GM18861 (cell line): ENCODE data around the gene PRKCD.

Source experiments
- ATAC-seq: cut with Tn5 transposase; IDR thresholded peaks from one replicate; pipeline ENCODE4 v1.9.1; 2021; ENCODE audit not compliant: unreplicated experiment

Gene PRKCD

GRCh38 chr3:53230789-53231188 is 69.8 kb downstream of the PRKCD start:
- ATAC-seq = no peak

- ATAC-seq = no peak
These were observed 70.8 kb downstream of the PRKCD start for GRCh38 chr3:53231532-53232511.

DNA sequence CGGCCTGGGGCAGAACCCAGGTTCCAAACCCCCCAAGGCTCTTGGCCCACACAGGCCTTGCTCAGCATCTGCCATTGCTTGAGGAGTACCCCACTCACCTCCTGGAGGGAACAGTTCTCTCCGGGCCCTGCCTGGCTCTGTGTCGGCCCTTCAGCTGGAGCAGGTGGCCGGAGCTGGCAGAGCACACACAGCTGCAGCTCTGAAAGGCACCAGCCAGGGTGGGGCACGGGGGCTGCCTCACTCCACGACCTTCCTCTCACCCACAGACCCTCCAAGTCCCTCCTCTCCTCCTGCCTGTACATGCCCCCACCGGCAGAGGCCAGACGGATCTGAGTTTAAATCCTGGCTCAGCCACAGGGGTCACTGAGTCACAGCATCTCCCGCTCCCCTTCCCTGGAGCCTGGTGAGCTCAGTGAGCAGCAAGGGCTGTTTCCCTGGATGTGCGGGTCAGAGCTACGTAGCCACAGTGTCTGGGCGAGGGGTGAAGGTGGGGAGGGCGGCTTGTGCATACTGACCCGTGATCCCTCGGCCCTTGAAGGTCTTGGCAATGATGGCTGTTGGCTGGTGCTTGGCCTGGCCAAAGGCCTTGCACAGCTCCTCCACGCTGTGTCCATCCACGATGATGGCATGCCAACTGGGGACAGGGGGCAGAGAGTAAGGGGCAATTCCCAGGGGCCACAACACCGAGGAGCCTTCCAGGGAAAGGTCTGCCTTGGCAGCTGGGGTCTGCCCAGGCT is 71.8 kb downstream of the PRKCD start:
- no peak for ATAC-seq

- no peak for ATAC-seq
These were observed 73.3 kb downstream of the PRKCD start for GRCh38 chr3:53234130-53234840.

DNA sequence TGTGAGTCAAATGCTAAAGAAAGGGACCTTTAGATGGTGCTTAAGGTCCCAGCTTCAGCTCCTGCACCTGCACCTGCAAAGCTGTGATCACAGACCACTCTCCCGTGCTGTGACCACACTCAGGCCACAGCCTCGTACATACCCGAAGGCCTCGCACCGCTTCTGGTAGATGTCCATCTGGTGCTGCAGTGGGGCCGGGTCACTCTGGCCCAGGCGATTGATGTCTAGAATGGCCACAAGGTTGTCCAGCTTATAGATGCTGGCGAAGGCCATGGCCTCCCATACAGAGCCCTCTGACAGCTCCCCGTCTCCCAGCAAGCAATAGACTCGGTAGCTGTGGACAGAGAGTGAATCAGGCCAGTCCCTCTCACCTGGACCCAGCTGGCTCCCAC is 73.8 kb downstream of the PRKCD start:
- ATAC-seq = no peak

DNA sequence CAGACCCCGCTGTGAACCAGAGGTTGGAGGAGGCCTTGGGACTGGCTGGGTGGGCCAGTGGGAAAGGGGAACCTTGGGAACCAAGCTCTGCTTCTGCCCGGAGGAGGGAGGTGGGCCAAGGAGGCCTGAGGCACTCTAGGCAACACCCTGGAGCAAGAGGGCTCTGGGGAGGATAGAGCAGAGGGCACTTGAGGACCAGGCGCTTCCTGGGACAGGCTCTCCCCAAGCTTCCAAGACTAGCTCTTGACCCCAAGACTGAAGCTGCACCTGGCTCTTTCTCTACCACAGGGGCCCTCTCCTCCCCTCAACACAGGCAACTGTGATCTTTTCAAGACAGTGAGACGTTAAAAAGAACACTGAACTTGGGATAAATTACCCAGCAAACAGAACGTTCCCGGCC is 74.5 kb downstream of the PRKCD start:
- no peak for ATAC-seq

DNA sequence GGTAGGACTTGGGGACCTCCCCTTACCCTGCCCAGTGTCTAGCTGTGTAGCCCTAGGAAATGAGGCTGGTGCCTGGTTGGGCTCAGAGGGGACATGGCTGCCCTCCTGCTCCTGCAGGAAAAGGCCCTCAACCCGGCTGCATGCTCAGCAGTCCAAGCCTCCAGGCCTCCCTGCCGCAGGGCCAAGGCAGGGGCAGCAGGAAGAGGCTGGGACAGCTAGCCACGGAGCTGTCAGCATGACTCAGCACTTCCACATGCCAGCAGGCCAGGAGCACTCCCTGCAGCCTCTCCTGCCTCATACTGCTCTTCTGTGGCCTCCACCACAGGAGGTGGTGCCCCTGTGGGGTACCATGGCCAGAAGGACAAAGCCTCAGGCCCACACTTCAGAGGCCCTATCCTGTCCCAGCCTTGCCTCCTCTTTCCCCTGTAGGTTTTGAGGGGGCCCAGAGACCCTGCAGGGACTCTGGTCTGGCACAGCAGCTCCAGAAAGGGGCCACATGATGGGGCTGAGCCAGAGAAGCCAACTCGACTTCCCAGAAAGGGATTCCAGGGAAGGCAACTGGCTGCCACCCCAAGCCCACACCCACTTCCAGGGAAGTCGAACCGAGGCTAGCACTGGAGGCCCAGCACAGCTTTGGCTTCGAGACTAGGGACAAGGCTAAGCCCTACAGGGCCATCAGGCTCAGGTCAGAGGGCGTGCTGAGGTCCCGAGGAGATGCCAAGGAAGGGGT is 75.3 kb downstream of the PRKCD start:
- ATAC-seq = no peak

GRCh38 chr3:53238051-53238850 is 77.2 kb downstream of the PRKCD start:
- no peak for ATAC-seq

- no peak for ATAC-seq
These were observed 77.9 kb downstream of the PRKCD start for GRCh38 chr3:53238886-53239285.

- ATAC-seq = no peak
These were observed 78.8 kb downstream of the PRKCD start for GRCh38 chr3:53239800-53240199.

DNA sequence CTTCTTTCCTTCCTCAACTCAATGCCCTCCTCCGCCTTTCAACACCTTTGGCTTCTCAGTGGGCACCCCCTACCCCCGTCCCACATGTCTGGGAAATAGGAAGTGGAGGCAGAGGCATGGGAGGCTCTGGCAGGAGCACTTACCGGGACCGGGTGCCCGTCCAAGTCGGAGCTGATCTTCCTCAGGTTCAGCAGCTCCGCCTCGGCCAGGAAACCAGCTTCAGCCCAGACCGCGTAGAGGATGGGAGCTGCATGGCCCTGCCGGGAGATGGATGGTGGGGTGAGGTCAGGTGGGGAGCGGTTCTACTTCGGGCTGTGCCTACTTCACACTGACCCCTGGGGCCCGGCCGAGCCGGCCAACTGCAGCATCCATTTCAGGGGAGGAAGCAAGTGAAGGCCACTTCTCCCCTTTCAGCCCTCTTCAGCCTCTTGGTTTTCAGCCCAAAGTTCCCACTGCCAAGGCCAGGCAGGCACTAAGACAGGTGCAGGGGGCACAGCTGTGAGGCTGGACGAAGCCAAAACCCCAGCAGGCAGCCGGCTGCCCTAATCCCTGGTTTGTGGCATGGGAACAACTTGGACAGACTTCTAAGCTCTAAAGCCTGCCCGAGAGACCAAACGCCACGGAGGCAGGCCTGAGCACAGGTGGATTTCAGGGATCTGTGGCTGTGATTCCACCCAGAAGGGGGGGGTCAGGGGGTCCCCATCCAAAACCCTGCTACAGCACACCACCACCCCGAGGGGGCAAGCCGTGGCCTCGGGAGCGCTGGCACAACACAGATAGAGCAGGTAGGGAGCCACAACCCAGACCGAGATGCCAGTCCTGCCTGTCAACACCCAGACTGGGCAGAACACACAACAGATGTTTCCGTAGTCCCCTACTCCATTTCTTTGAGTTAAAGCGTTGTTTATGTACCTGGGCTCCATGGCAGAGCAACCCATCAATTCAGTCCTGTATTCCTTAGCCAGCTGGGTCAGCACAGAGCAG is 80.3 kb downstream of the PRKCD start:
- no peak for ATAC-seq

DNA sequence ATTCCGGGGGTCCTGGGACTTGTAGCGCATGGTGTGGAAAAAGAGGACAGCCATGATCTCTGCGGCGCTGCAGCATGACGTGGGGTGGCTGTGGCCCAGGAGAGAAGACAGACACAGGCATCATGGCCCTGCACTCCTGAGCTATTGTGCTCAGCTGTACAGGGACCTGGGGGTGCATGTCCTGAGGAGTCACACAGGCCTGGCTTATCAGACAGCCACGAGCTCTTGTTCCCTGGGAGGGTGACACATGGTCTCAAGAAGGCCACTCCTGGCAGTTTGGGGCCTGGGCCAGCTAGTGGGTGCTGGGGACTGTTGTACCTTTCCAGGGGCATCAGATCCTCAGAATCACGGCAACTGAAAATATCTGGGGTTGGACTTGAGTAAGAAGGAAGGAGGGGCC is 81.1 kb downstream of the PRKCD start:
- no peak for ATAC-seq
